GM18867 (cell line): ENCODE measurements around the gene FAM193A.
"Not testable (repeated sequence)": the region's sequence is repeated elsewhere in the genome, so short reads cannot be mapped to it uniquely, and the experiment has no call there.

Experiments used
- ATAC-seq: cut with Tn5 transposase; IDR thresholded peaks from one replicate; pipeline ENCODE4 v1.9.1; 2021; ENCODE audit warnings: mild to moderate bottlenecking, moderate library complexity; ENCODE audit not compliant: unreplicated experiment

Gene FAM193A

GRCh38 chr4:2574009-2574408 is 37.6 kb downstream of the FAM193A start:
- no peak for ATAC-seq

GRCh38 chr4:2574863-2575262 is 38.4 kb downstream of the FAM193A start:
- no peak for ATAC-seq

- ATAC-seq: no peak
These were observed 39.8 kb downstream of the FAM193A start for GRCh38 chr4:2576290-2576689.

GRCh38 chr4:2578106-2578505 is 41.7 kb downstream of the FAM193A start:
- ATAC-seq: no peak

- no peak for ATAC-seq
These were observed 43.5 kb downstream of the FAM193A start for GRCh38 chr4:2579910-2580309.

- no peak for ATAC-seq
These were observed 46.6 kb downstream of the FAM193A start for GRCh38 chr4:2583092-2583491.

DNA sequence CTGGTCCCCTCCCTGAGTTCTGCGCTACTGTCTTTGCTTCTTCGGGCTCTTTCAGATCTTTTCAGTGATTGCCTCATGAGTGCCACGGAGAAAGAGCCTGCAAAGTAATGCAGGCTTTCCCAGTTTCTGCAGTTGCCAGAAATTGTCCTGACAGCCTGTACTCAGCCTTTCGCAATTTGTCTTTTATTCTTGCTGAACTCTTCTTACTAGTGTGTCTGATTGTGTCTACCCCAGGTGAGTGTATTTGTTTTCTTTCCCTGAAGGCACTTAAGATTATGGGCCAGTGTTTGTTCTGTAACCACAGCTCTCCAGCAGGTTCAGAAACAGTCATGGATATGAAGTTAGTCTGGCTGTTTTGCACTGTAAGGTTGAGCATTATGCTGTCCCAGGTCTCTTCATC is 47.1 kb downstream of the FAM193A start:
- ATAC-seq: no peak

DNA sequence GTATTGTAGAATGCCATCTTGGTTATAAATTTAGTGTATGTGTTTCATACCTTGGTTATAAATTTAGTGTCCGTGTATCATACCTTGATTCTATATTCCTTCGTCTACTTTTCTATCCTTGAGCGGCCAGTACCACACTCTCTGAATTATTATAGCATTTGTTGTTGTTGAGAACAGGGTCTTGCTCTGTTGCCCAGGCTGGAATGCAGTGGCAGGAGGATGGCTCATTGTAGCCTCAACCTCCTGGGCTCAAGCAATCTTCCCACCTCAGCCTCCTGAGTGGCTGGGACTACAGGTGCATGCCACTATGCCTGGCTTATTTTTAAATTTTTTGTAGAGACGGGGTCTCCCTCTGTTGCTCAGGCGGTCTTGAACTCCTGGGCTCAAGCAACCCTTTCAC is 50.1 kb downstream of the FAM193A start:
- ATAC-seq: no peak

DNA sequence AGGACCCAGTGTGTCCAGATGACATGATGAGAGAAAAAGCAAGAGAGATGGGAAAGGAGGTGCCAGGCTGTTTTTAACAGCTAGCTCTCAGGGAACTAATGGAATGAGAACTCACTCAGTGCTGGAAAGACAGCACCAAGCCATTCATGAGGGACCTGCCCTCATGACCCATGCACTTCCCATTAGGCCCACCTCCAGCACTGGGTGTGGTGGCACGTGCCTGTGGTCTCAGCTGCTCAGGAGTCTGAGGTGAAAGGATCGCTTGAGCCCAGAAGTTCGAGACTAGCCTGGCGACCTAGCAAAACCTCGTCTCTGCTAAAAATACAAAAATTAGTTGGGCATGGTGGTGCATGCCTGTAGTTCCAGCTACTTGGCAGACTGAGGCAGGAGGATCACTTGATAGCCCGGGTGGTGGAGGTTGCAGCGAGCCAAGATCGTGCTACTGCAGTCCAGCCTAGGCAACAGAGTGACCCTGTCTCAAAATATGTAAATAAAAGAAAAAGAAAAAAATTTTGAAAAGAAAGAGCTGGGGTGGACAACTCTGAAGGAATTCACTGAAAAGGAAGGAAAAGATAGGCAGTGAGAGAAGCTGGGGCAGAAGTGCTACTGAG is 50.9 kb downstream of the FAM193A start:
- ATAC-seq: no peak

DNA sequence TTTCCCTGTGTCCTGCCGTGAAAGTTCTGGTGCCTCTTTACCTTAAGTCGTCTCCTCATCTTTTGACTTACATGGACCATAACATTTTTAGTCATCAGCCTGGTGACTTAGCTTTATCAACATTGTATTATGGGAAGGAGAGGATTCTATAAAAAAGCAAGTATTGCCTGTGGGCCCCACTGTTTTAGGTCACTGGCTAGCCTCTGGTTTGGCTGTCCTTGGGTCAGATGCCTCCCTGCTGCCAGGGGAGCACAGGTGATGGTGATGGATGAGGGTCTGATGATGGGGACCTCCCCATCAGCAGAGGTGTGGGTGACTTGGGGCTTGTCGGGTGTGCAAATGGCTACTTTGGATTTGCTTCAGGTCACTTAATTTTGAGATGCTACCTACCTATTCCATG is 51.8 kb downstream of the FAM193A start:
- ATAC-seq: no peak

GRCh38 chr4:2591189-2591588 is 54.7 kb downstream of the FAM193A start:
- no peak for ATAC-seq

DNA sequence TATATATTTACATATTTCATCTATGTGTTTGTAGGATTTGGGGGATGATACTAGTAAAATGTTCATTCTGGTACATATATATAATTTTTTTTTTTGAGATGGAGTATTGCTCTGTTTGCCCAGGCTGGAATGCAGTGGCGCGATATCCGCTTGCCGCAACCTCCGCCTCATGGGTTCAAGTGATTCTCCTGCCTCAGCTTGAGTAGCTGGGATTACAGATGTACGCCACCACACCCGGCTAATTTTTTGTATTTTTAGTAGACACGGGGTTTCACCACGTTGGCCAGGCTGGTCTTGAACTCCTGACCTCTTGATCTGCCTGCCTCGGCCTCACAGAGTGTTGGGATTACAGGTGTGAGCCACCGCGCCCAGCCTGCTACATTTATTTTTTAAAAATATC is 55.6 kb downstream of the FAM193A start:
- ATAC-seq: not testable (repeated sequence)

- no peak for ATAC-seq
These were observed 56.1 kb downstream of the FAM193A start for GRCh38 chr4:2592572-2592971.

DNA sequence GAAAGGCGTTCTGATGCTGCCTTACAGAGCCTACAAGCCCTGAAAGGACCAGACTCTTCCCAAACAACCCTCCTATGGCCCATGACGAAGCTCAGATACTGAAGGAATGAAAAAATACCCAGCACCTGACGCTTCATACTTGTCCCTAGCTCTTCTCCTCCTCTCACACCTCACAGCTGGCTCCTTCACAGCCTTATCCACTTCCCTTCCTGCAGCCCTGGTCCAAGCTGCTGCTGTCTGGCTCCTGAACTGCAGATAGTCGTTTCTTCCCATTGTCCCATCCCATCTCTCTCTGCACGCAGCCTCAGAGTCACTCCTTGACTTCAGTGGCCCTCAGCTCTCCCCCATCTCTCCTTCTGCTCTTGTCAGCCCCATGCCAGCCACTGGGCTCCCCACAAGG is 56.6 kb downstream of the FAM193A start:
- no peak for ATAC-seq

DNA sequence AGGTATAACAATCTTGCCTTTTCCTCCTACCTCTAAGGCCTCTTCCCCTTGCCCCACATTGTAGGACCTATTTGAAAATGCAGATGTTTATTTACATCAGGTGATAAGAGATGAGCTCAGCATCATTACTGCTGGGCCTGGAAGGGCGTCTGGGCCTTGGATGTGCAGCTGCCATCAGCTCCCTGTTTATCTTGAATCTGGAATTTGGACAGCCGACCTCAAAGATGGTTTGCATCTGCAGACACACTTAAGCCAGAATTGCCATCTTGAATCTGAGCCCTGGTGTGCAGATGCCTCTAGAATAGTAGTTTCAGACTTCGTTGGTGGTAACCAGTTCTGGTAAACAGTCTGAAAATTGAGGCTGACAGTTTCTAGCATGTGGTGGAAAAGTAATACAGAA is 59.0 kb downstream of the FAM193A start:
- ATAC-seq: no peak

GRCh38 chr4:2595952-2596552 is 59.6 kb downstream of the FAM193A start:
- ATAC-seq: no peak

DNA sequence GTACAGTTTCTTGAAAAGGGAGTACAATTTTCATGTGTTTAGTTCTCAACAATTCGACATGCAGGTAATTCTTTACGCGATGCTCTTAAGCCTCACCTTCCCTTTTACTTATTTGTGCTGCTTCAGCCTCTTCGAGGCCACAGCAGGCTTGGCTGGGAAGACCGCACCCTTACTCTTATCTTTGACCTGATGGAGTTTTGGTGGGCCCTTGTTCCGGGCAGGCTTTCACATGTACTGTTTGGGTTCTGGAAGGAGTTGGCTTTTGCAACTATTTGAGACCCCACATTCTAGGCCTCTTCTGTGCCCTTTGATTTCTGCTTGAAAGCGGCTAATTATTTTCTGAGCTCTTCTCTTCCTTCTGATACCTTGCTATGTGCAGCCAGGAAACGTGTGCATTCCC is 60.2 kb downstream of the FAM193A start:
- no peak for ATAC-seq

- ATAC-seq: peak; percentile 77
These were observed 62.3 kb downstream of the FAM193A start for GRCh38 chr4:2598511-2599303.

DNA sequence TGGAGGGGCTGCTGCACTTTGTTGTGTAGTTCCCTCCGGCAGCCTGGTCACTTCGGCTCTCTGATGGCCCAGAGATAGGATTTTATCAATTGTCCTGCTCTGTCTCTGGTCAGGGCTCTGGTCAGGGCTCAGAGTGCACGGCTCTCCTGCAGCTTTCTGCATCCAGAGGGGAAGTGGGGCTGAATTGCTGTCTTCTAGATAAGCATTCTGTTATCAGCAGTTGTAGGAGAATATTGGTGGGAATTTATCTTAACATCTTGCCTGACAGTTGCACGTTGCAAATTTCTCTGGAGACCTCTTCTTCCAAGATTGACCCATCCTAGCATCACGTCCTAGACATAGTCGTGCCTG is 62.8 kb downstream of the FAM193A start:
- ATAC-seq: no peak

GRCh38 chr4:2600878-2601277 is 64.4 kb downstream of the FAM193A start:
- no peak for ATAC-seq

GRCh38 chr4:2604614-2605013 is 68.2 kb downstream of the FAM193A start:
- ATAC-seq: no peak

DNA sequence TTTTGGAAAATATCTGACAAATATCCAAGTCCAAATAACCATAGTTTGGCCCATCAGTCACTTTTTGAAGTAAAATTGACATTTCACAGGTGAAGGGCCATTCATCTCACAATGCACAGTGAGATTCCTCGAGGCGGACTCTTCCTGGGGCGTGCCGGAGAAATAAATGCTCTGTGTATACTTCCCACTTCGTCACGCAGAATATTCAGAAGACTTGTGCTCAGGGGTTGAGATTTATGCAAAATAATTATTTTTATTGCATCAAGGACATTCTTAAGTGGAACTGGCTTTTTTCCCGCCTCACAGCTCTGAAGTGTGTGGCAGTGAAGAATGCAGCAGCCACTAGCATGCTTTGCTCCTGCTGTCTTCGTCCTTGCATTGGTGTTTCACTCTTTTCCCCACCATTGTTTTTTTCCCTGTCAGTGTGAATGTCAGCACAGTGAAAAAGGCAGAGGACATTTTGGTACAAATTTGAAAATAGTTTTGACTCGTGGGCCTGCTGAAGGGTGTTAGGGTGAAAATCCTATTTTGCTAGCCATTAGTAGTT is 70.6 kb downstream of the FAM193A start:
- ATAC-seq: no peak
